NCI-H524 (cell line): ENCODE data around the gene HS1BP3.

Experiments used
- DNase-seq, 2 experiments: peaks; one replicate each; lab custom pipeline; 2025; lab: John Stamatoyannopoulos, UW

HS1BP3 gene

GRCh38 chr2:20599861-20600461 is 50.9 kb downstream of the HS1BP3 start:
- DNase-seq: peak in 1 of 2 experiments; percentile 57

GRCh38 chr2:20599001-20599600 is 51.8 kb downstream of the HS1BP3 start:
- no peak for DNase-seq

GRCh38 chr2:20597860-20598183 is 53.1 kb downstream of the HS1BP3 start:
- no peak for DNase-seq

GRCh38 chr2:20596973-20597859 is 53.7 kb downstream of the HS1BP3 start:
- no peak for DNase-seq

- DNase-seq: peak in 1 of 2 experiments; percentile 16
Observed at GRCh38 chr2:20596193-20596972, 54.5 kb downstream of the HS1BP3 start.

- no peak for DNase-seq
Observed at GRCh38 chr2:20595439-20596192, 55.3 kb downstream of the HS1BP3 start.

GRCh38 chr2:20594957-20595356 is 55.9 kb downstream of the HS1BP3 start:
- DNase-seq: no peak

GRCh38 chr2:20594048-20594750 is 56.7 kb downstream of the HS1BP3 start:
- DNase-seq: no peak

- no peak for DNase-seq
Observed at GRCh38 chr2:20593072-20594034, 57.5 kb downstream of the HS1BP3 start.

- no peak for DNase-seq
Observed at GRCh38 chr2:20592106-20593071, 58.5 kb downstream of the HS1BP3 start.

GRCh38 chr2:20590704-20591515 is 60.0 kb downstream of the HS1BP3 start:
- DNase-seq: peak in 1 of 2 experiments; percentile 68

GRCh38 chr2:20589975-20590703 is 60.8 kb downstream of the HS1BP3 start:
- DNase-seq: no peak

GRCh38 chr2:20588918-20589871 is 61.7 kb downstream of the HS1BP3 start:
- DNase-seq: no peak

- DNase-seq: no peak
Observed at GRCh38 chr2:20585710-20586594, 64.9 kb downstream of the HS1BP3 start.

GRCh38 chr2:20585359-20585709 is 65.6 kb downstream of the HS1BP3 start:
- DNase-seq: no peak
